LNCaP clone FGC (cell line): ENCODE data around the gene TBCA.

ENCODE experiments used
- DNase-seq: peaks from one replicate; pipeline ENCODE4 v3.0.0-alpha.2; 2011; ENCODE audit warnings: low read depth
- H3K4me3 ChIP-seq: 2 replicates; pipeline ENCODE4 v1.5.1; 2011; ENCODE audit warnings: mild to moderate bottlenecking, low read depth, low read length, control low read depth
- CTCF ChIP-seq: IDR thresholded peaks from 2 replicates; pipeline ENCODE4 v1.5.1; 2012; ENCODE audit warnings: mild to moderate bottlenecking; ENCODE audit not compliant: control insufficient read depth, insufficient read depth; ENCODE audit errors: extremely low read depth

Gene TBCA

GRCh38 chr5:77743181-77743580, 33.0 kb downstream of the TBCA start:
- TF ChIP-seq CTCF, result no peak
- peak; percentile 15 for DNase-seq
- H3K4me3 ChIP-seq, result no peak overlapping the region

- H3K4me3 ChIP-seq, result no peak overlapping the region
- TF ChIP-seq CTCF, result no peak
- no peak for DNase-seq
Measured at GRCh38 chr5:77741608-77742007, 34.5 kb downstream of the TBCA start.

- no peak for TF ChIP-seq CTCF
- H3K4me3 ChIP-seq, result no peak overlapping the region
- DNase-seq, result no peak
Measured at GRCh38 chr5:77734885-77735284, 41.3 kb downstream of the TBCA start.

- no peak for DNase-seq
- no peak overlapping the region for H3K4me3 ChIP-seq
- TF ChIP-seq CTCF, result no peak
Measured at GRCh38 chr5:77733130-77733529, 43.0 kb downstream of the TBCA start.

- TF ChIP-seq CTCF, result no peak
- H3K4me3 ChIP-seq, result no peak overlapping the region
- no peak for DNase-seq
Measured at GRCh38 chr5:77727190-77727589, 48.9 kb downstream of the TBCA start.

- TF ChIP-seq CTCF, result no peak
- H3K4me3 ChIP-seq, result no peak overlapping the region
- DNase-seq, result no peak
Measured at GRCh38 chr5:77725616-77726015, 50.5 kb downstream of the TBCA start.

- H3K4me3 ChIP-seq, result no peak overlapping the region
- DNase-seq, result no peak
- no peak for TF ChIP-seq CTCF
Measured at GRCh38 chr5:77724934-77725333, 51.2 kb downstream of the TBCA start.
